ENCODE data around the gene PSMA6.

PSMA6 gene

GRCh38 chr14:35301735-35302528 lies 9.8 kb downstream of the PSMA6 start:
- TF ChIP-seq ZFX (IDR thresholded peaks at IDR 0.05): no peak
- no peak overlapping the region for H3K27ac ChIP-seq

- no peak overlapping the region for H3K27ac ChIP-seq
- TF ChIP-seq CTCF (conservative IDR thresholded peaks at IDR 0.05): no peak
- TF ChIP-seq ZFX (IDR thresholded peaks at IDR 0.05): no peak
Observed at GRCh38 chr14:35303149-35303935, 11.2 kb downstream of the PSMA6 start.

GRCh38 chr14:35304812-35305462 lies 12.8 kb downstream of the PSMA6 start:
- TF ChIP-seq ZFX (IDR thresholded peaks at IDR 0.05) (no peak), CTCF (conservative IDR thresholded peaks at IDR 0.05) (no peak)
- no peak overlapping the region for H3K27ac ChIP-seq

GRCh38 chr14:35305633-35306032 lies 13.5 kb downstream of the PSMA6 start:
- no peak overlapping the region for H3K27ac ChIP-seq
- TF ChIP-seq CTCF (conservative IDR thresholded peaks at IDR 0.05): no peak
- no peak for TF ChIP-seq ZFX (IDR thresholded peaks at IDR 0.05)

GRCh38 chr14:35306114-35306513 lies 13.9 kb downstream of the PSMA6 start:
- no peak overlapping the region for H3K27ac ChIP-seq
- TF ChIP-seq CTCF (conservative IDR thresholded peaks at IDR 0.05) (no peak), ZFX (IDR thresholded peaks at IDR 0.05) (no peak)

GRCh38 chr14:35317820-35318219 lies 25.6 kb downstream of the PSMA6 start:
- no peak for TF ChIP-seq ZFX (IDR thresholded peaks at IDR 0.05)
- TF ChIP-seq CTCF (conservative IDR thresholded peaks at IDR 0.05): no peak
- no peak overlapping the region for H3K27ac ChIP-seq

- TF ChIP-seq ZFX (IDR thresholded peaks at IDR 0.05) (no peak), CTCF (conservative IDR thresholded peaks at IDR 0.05) (no peak)
- H3K27ac ChIP-seq: no peak overlapping the region
Observed at GRCh38 chr14:35319509-35319908, 27.3 kb downstream of the PSMA6 start.
